H1 (cell line): ENCODE results near the gene POGZ. TPM values are rescaled to one million over a fixed set of nuclear protein-coding genes. Genes with fewer than 3 reads are reported as not detected.

Experiments used
- BCL11A ChIP-seq, 2 experiments: IDR thresholded peaks; one replicate each; pipeline ENCODE4 v1.6.1; 2011; ENCODE audit warnings: low read depth in 2 of 2, low read length in 2 of 2, mild to moderate bottlenecking in 2 of 2
- EGR1 ChIP-seq: IDR thresholded peaks from 2 replicates; pipeline ENCODE4 v1.6.1; 2011; ENCODE audit warnings: low read depth, low read length, borderline replicate concordance
- EP300 ChIP-seq, 2 experiments: IDR thresholded peaks; 1 replicate in 1 of 2; 2 replicates in 1 of 2; pipeline ENCODE4 v1.6.1; 2011 to 2012; ENCODE audit warnings: low read depth in 2 of 2, low read length in 2 of 2, mild to moderate bottlenecking in 2 of 2, borderline replicate concordance in 1 of 2, inconsistent platforms in 1 of 2, moderate library complexity in 1 of 2
- KDM5A ChIP-seq: fragments of 200-600 bp; IDR thresholded peaks from 2 replicates; pipeline ENCODE4 v1.7.1; 2012; ENCODE audit warnings: mild to moderate bottlenecking, low read length, inconsistent platforms, mixed read lengths
- polyA plus RNA-seq, 7 experiments: library from polyadenylated mRNA; depleted of rRNA in 3 of 7; stranded (reverse) in 5 of 7; unstranded in 2 of 7; fragments of >200 nt in 5 of 7; fragments of 200-250 nt in 2 of 7; gene quantifications; 1 replicate in 5 of 7; 2 replicates in 1 of 7; 4 replicates in 1 of 7; pipeline versions ENCODE4 v1.2.1 to v1.2.3, GENCODE V29; 2011 to 2013; ENCODE audit warnings: missing spikeins in 2 of 7, mixed read lengths in 2 of 7
- total RNA-seq: library from RNA; stranded (reverse); fragmentation: NEBNext Ultra II Directional; extraction: Animal tissue kit (Norgen Biotek cat#: 25700); gene quantifications from 2 replicates; pipeline ENCODE4 v1.2.1, GENCODE V29; 2021

The POGZ gene
- total and polyA plus RNA-seq, 2 of the 8 experiments (the other 6 are each of a cell fraction or from before 2014, with no cell fraction given): 66.4 to 105 TPM

GRCh38 chr1:151405187-151405951 lies 53.9 kb downstream of the POGZ start (continued):
- no peak for TF ChIP-seq KDM5A
- TF ChIP-seq EP300 (IDR thresholded peaks at IDR 0.05; ENCODE audit: borderline replicate concordance in 1 of 2, low read depth in 2 of 2, low read length in 2 of 2): no peak
- TF ChIP-seq EGR1: no peak
- no peak for TF ChIP-seq BCL11A (IDR thresholded peaks at IDR 0.05; ENCODE audit: low read depth in 2 of 2, low read length in 2 of 2)
